Measurements from ENCODE around the gene HSPA5. TPM values are rescaled to one million over a fixed set of nuclear protein-coding genes. Genes with fewer than 3 reads are reported as not detected.

Gene HSPA5
- total and polyA plus RNA-seq, 10 of the 15 experiments (the other 5 are each of a cell fraction or from before 2014, with no cell fraction given): 39.8 to 517 (median 105) TPM

DNA sequence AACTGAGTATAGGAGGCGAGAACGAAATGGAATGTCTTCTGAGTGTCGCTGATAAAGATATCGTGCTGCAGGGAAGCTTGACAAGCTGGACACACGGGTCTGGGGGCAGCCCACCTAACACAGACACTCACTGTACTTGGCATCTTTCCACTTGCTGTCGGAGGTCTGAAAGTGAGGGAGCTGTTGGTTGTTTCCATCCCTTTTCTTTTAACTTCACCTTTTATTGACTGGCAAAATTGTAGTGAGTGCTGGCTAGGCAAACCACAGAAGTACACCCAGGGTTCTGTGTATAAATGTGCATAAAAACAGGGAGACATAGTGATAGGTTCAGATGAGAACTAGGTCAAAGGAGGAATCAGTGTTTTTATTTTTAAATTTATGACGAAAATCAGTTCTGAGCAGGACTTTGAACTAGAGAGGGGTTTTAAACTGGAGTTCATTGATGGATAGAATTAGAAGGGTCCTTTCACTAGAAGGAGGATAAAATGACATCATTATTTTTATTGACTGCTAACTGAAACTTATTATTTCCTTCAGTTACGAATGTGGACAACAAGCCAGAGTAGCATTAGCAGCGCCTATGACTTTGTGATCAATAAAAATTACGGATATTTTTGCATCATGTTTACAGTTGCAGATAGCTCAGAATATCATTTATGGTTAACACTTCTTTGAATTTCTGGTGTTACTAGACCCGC, 21.3 kb upstream of the HSPA5 start:
- peaks cover 21% of the 10 kb centered on the region for H3K4me1 ChIP-seq (ENCODE audit: control insufficient read depth, insufficient read depth, low read length)
- intact Hi-C loops (cut with micrococcal nuclease; ENCODE audit: unreplicated experiment): loop anchor here (5.0 kb wide), 1 partner anchor 60 kb away; the partner anchor contains the start of gene RABEPK
- no peaks in the 10 kb centered on the region for H3K27me3 ChIP-seq (replicated peaks in 1 of 2; ENCODE audit: control insufficient read depth in 2 of 2, insufficient read depth in 2 of 2, low read length in 1 of 2)
- peaks cover 45% of the 10 kb centered on the region for H3K79me2 ChIP-seq (ENCODE audit: control insufficient read depth, insufficient read depth, low read length)
- peak overlapping the region; percentile 93 for H3K9ac ChIP-seq (ENCODE audit: control insufficient read depth, insufficient read depth, low read length)
- ChIA-PET RAD21 (ENCODE audit: unreplicated experiment) (interaction anchor here (3.9 kb wide), 1 partner anchor 22 kb away, joined by 15 read pairs; the partner anchor contains the start of gene HSPA5), CTCF (interaction anchor here (2.2 to 2.7 kb wide), 2 partner anchors 18 to 21 kb away, joined by 5 to 13 read pairs; partner anchors contain the start of gene HSPA5), POLR2A (interaction anchor here (1.1 to 4.6 kb wide), 2 partner anchors 14 to 20 kb away, joined by 3 to 39 read pairs; partner anchors contain the start of gene HSPA5), SMC1A (ENCODE audit: uncharacterized antibody, unreplicated experiment) (no interaction called here)
- no peaks in the 10 kb centered on the region for H4K20me1 ChIP-seq (ENCODE audit: control insufficient read depth, insufficient read depth)
- ATAC-seq (no peak), FAIRE-seq (no peak), DNase-seq (ENCODE audit: low read depth, low spot score) (no peak)
- H3K9me3 ChIP-seq (replicated peaks; ENCODE audit: control insufficient read depth, insufficient read depth, low read length): no peaks in the 10 kb centered on the region; the same call in 2 of the 3 replicates
- H3K36me3 ChIP-seq (ENCODE audit: control insufficient read depth in 2 of 2, insufficient read depth in 2 of 2, low read length in 1 of 2): peaks cover 0 to 2% of the 10 kb centered on the region in 2 experiments; a peak in 1 of 4 replicates
- TF ChIP-seq NBN (IDR thresholded peaks at IDR 0.05) (0 out of 2 replicates have a peak, but pooled peaks have one; percentile 4), ATF7 (IDR thresholded peaks at IDR 0.05; ENCODE audit: low read depth) (peak; percentile 82), ZNF622 (IDR thresholded peaks at IDR 0.05) (no peak)
- TSS peak; percentile 75 for BruUV-seq (replicated peaks)
- H3K27ac ChIP-seq (ENCODE audit: control insufficient read depth, insufficient read depth): peak overlapping the region; percentile 97
- H3K4me2 ChIP-seq (ENCODE audit: control insufficient read depth, insufficient read depth): peak overlapping the region; percentile 70
- in situ Hi-C loops (cut with MboI): no loop called here
- H2AFZ ChIP-seq (ENCODE audit: control insufficient read depth, low read depth, low read length): peak overlapping the region; percentile 99
- peak overlapping the region; percentile 94 for H3K4me3 ChIP-seq
- WGBS (ENCODE audit: insufficient coverage, insufficient replicate concordance, low lambda C conversion rate, missing lambda C conversion rate): 9% methylated on average over 11 of the region's 11 CpGs

DNA sequence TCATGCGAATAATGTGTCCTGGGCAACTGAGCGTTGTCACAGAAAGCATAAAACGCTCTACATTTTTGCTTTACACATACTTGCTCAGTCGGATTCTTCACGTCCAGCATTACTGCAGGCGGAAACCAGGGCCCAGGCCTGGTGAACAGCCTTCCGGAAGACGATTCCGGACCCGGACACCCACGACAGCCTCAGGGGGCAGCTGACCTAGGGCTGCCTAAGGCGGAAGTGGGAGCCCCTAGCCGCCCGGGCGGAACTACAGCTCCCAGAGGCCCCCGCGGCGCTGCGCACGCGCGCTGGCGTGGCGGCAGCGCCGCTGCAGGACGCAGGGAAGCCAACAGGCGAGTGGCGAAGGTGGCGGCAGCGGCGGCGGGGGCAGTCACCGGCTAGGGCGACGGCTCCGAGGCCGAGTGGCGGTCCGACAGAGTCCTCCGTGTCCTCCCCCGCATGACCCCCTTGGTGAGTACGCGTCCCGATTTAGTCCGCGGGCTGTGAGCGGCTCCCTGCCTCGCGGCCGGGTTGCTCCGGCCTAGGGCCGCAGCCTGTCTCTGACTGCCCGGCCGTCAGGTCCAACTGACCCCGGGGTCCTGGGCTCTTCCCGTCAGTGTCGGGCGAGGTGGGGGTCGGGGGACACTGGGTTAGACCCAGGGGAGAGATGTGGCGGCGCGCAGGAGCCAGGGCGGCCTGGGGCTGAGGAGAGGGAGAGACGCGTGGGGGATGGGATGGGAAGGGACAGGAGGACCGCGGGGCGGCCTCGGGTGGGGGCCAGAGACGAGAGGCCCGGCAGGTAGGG, 20.6 kb upstream of the HSPA5 start, which contains the start of gene GAPVD1:
Gene GAPVD1 (plus strand): TSS at position 326 of the 793 bp plus-strand sequence. CDS start 37,096 bp downstream, outside the sequence.
- WGBS (ENCODE audit: insufficient coverage, insufficient replicate concordance, low lambda C conversion rate, missing lambda C conversion rate): 2% methylated on average over 69 of the region's 72 CpGs
- no TSS peak for BruUV-seq (replicated peaks)
- H3K4me3 ChIP-seq: peak within 1 kb of the TSS; percentile 94
- ChIA-PET SMC1A (ENCODE audit: uncharacterized antibody, unreplicated experiment) (no interaction called here), POLR2A (interaction anchor here (0.6 to 4.6 kb wide), 3 partner anchors 14 to 83 kb away, joined by 3 to 39 read pairs (median 6); partner anchors contain the start of gene HSPA5), RAD21 (ENCODE audit: unreplicated experiment) (interaction anchor here (0.9 to 3.9 kb wide), 2 partner anchors 17 to 21 kb away, joined by 3 to 15 read pairs; partner anchors contain the start of gene HSPA5), CTCF (interaction anchor here (1.0 to 2.7 kb wide), 5 partner anchors 18 to 118 kb away, joined by 3 to 13 read pairs (median 3); partner anchors contain the start of gene HSPA5)
- H3K9ac ChIP-seq (ENCODE audit: control insufficient read depth, insufficient read depth, low read length): peak within 1 kb of the TSS; percentile 93
- no peaks in the 10 kb centered on the region; a peak in 1 of 4 replicates for H3K36me3 ChIP-seq (ENCODE audit: control insufficient read depth in 2 of 2, insufficient read depth in 2 of 2, low read length in 1 of 2)
- H3K4me1 ChIP-seq (ENCODE audit: control insufficient read depth, insufficient read depth, low read length): peaks cover 21% of the 10 kb centered on the region
- no peaks in the 10 kb centered on the region for H4K20me1 ChIP-seq (ENCODE audit: control insufficient read depth, insufficient read depth)
- DNase-seq (ENCODE audit: low read depth, low spot score) (peak; percentile 88), FAIRE-seq (peak; percentile 47), ATAC-seq (peak; percentile 97)
- H3K9me3 ChIP-seq (replicated peaks; ENCODE audit: control insufficient read depth, insufficient read depth, low read length): no peaks in the 10 kb centered on the region; the same call in 2 of the 3 replicates
- intact Hi-C loops (cut with micrococcal nuclease; ENCODE audit: unreplicated experiment) (loop anchor here (2.0 to 5.0 kb wide), 3 partner anchors 21 to 73 kb away; partner anchors contain the start of genes HSPA5, PPP6C and RABEPK), in situ Hi-C loops (cut with MboI) (no loop called here)
- peak within 1 kb of the TSS; percentile 97 for H3K27ac ChIP-seq (ENCODE audit: control insufficient read depth, insufficient read depth)
- peak within 1 kb of the TSS; percentile 99 for H2AFZ ChIP-seq (ENCODE audit: control insufficient read depth, low read depth, low read length)
- peak within 1 kb of the TSS; percentile 93 for H3K4me2 ChIP-seq (ENCODE audit: control insufficient read depth, insufficient read depth)
- no peaks in the 10 kb centered on the region for H3K27me3 ChIP-seq (replicated peaks in 1 of 2; ENCODE audit: control insufficient read depth in 2 of 2, insufficient read depth in 2 of 2, low read length in 1 of 2)
- peaks cover 40% of the 10 kb centered on the region for H3K79me2 ChIP-seq (ENCODE audit: control insufficient read depth, insufficient read depth, low read length)
- TF ChIP-seq CEBPZ (IDR thresholded peaks at IDR 0.05; ENCODE audit: low read depth, low read length): no peak
- peak; percentile 52 for TF ChIP-seq BACH1 (IDR thresholded peaks at IDR 0.05; ENCODE audit: borderline replicate concordance)
- no peak for TF ChIP-seq NFYA (IDR thresholded peaks at IDR 0.05; ENCODE audit: borderline replicate concordance, low read depth, low read length)
- TF ChIP-seq BHLHE40 (IDR thresholded peaks at IDR 0.05; ENCODE audit: borderline replicate concordance in 1 of 2, low read depth in 2 of 2, low read length in 1 of 2): peak; percentile 3 to 75; a peak in 2 of 4 replicates
- TF ChIP-seq CBFB (IDR thresholded peaks at IDR 0.05; ENCODE audit: low read depth): 0 out of 2 replicates have a peak, but pooled peaks have one; percentile 33
- peak; percentile 32 for TF ChIP-seq MEF2B (IDR thresholded peaks at IDR 0.05; ENCODE audit: partially characterized antibody, poor library complexity, severe bottlenecking)
- no peak for TF ChIP-seq SREBF2 (IDR thresholded peaks at IDR 0.05; ENCODE audit: low read length)
